D341Med (cell line): Measurements from ENCODE around the gene PPIA.
"Not testable (repeated sequence)": the region's sequence is repeated elsewhere in the genome, so short reads cannot be mapped to it uniquely, and the experiment has no call there.

Source experiments
- DNase-seq: peaks from one replicate; pipeline ENCODE4 v3.0.0; 2012; ENCODE audit warnings: low spot score

PPIA gene

GRCh38 chr7:44827567-44827966 is 31.1 kb downstream of the PPIA start:
- DNase-seq = no peak

GRCh38 chr7:44838751-44839150 is 42.3 kb downstream of the PPIA start:
- no peak for DNase-seq

GRCh38 chr7:44842675-44843074 is 46.2 kb downstream of the PPIA start:
- peak; percentile 55 for DNase-seq

GRCh38 chr7:44843440-44843839 is 47.0 kb downstream of the PPIA start:
- not testable (repeated sequence) for DNase-seq

GRCh38 chr7:44845451-44845850 is 49.0 kb downstream of the PPIA start:
- no peak for DNase-seq

- not testable (repeated sequence) for DNase-seq
These were observed 49.9 kb downstream of the PPIA start for GRCh38 chr7:44846390-44846789.

- DNase-seq = no peak
These were observed 50.5 kb downstream of the PPIA start for GRCh38 chr7:44846816-44847508.

- DNase-seq = peak; percentile 92
These were observed 51.0 kb downstream of the PPIA start for GRCh38 chr7:44847509-44847919.

- peak; percentile 98 for DNase-seq
These were observed 51.6 kb downstream of the PPIA start, which contains the start of gene H2AZ2 for GRCh38 chr7:44847920-44848634. H2AZ2 (minus strand) TSS chr7:44848087; CDS start chr7:44847971, 116 bp downstream.

- DNase-seq = no peak
These were observed 52.9 kb downstream of the PPIA start for GRCh38 chr7:44849259-44849884.

- DNase-seq = no peak
These were observed 53.5 kb downstream of the PPIA start for GRCh38 chr7:44849885-44850544.

- no peak for DNase-seq
These were observed 56.1 kb downstream of the PPIA start for GRCh38 chr7:44852590-44852989.
